GM19324 (cell line): ENCODE data around the gene TBL1X.

Source experiments
- ATAC-seq: cut with Tn5 transposase; IDR thresholded peaks from one replicate; pipeline ENCODE4 v1.9.1; 2021; ENCODE audit warnings: mild to moderate bottlenecking, moderate library complexity; ENCODE audit not compliant: unreplicated experiment, low FRiP score

Gene TBL1X

GRCh38 chrX:9656277-9656676, 191.4 kb downstream of the TBL1X start:
- ATAC-seq, result no peak

GRCh38 chrX:9656871-9657270, 192.0 kb downstream of the TBL1X start:
- ATAC-seq, result no peak

GRCh38 chrX:9657590-9658256, 192.9 kb downstream of the TBL1X start:
- ATAC-seq, result no peak

GRCh38 chrX:9658409-9658808, 193.6 kb downstream of the TBL1X start:
- no peak for ATAC-seq

- ATAC-seq, result no peak
Measured at GRCh38 chrX:9659571-9660195, 194.8 kb downstream of the TBL1X start.

GRCh38 chrX:9662148-9662547, 197.3 kb downstream of the TBL1X start:
- ATAC-seq, result no peak

- ATAC-seq, result no peak
Measured at GRCh38 chrX:9663216-9663615, 198.4 kb downstream of the TBL1X start.

- ATAC-seq, result no peak
Measured at GRCh38 chrX:9664224-9664623, 199.4 kb downstream of the TBL1X start.

GRCh38 chrX:9665113-9665512, 200.3 kb downstream of the TBL1X start:
- ATAC-seq, result no peak

GRCh38 chrX:9668537-9668936, 203.7 kb downstream of the TBL1X start:
- ATAC-seq, result no peak

GRCh38 chrX:9670136-9670814, 205.4 kb downstream of the TBL1X start:
- no peak for ATAC-seq

GRCh38 chrX:9671998-9672397, 207.1 kb downstream of the TBL1X start:
- no peak for ATAC-seq

GRCh38 chrX:9676306-9676705, 211.4 kb downstream of the TBL1X start:
- ATAC-seq, result no peak

- no peak for ATAC-seq
Measured at GRCh38 chrX:9676738-9677097, 211.9 kb downstream of the TBL1X start.

- peak; percentile 96 for ATAC-seq
Measured at GRCh38 chrX:9677098-9677739, 212.4 kb downstream of the TBL1X start.

- no peak for ATAC-seq
Measured at GRCh38 chrX:9678215-9678965, 213.5 kb downstream of the TBL1X start.

- no peak for ATAC-seq
Measured at GRCh38 chrX:9681011-9681410, 216.2 kb downstream of the TBL1X start.

GRCh38 chrX:9681422-9681821, 216.6 kb downstream of the TBL1X start:
- no peak for ATAC-seq

GRCh38 chrX:9682456-9682855, 217.6 kb downstream of the TBL1X start:
- no peak for ATAC-seq

- ATAC-seq, result no peak
Measured at GRCh38 chrX:9682861-9683260, 218.0 kb downstream of the TBL1X start.

- no peak for ATAC-seq
Measured at GRCh38 chrX:9683350-9683749, 218.5 kb downstream of the TBL1X start.
